Naive thymus-derived CD4-positive, alpha-beta T cell (primary cell): ENCODE measurements around the gene KRTAP12-2. TPM values are rescaled to one million over a fixed set of nuclear protein-coding genes. Genes with fewer than 3 reads are reported as not detected.
"Not testable (repeated sequence)": the region's sequence is repeated elsewhere in the genome, so short reads cannot be mapped to it uniquely, and the experiment has no call there.

Experiments
- ATAC-seq: fragments of 150-1000 bp; cut with Tn5 transposase; 2 replicates; pipeline ENCODE4 v1.10.0; 2021; ENCODE audit warnings: mild to moderate bottlenecking, moderate library complexity
- CTCF ChIA-PET: fragments of 350-600 bp; sonication (Branson Sonifier 250); formaldehyde crosslinking; loops from one replicate; lab custom pipeline; 2021; ENCODE audit warnings: antibody characterized with exemption; lab: Charles Lee
- POLR2A ChIA-PET: fragments of 350-600 bp; sonication (Branson Sonifier 250); formaldehyde crosslinking; loops from one replicate; lab custom pipeline; 2021; ENCODE audit warnings: antibody characterized with exemption, inconsistent platforms; lab: Charles Lee
- DNase-seq, 9 donors: peaks; one replicate each; pipeline versions ENCODE4 v3.0.0 to v3.0.0-alpha.2; 2020 to 2022; ENCODE audit warnings: mixed read lengths in 1 of 9
- H3K27ac ChIP-seq: one replicate; pipeline ENCODE4 v1.7.0; 2013; ENCODE audit warnings: mild to moderate bottlenecking, low read depth, low read length, moderate library complexity
- H3K27me3 ChIP-seq, 2 donors: one replicate each; pipeline ENCODE4 v1.7.0; 2013; ENCODE audit warnings: low read length in 2 of 2, mild to moderate bottlenecking in 2 of 2, moderate library complexity in 2 of 2; ENCODE audit not compliant: control insufficient read depth in 2 of 2, insufficient read depth in 2 of 2
- H3K36me3 ChIP-seq, 3 experiments: 1 replicate in 2 of 3; 2 replicates in 1 of 3; pipeline ENCODE4 v1.7.0; 2013; ENCODE audit warnings: low read length in 3 of 3, mild to moderate bottlenecking in 3 of 3, moderate library complexity in 1 of 3; ENCODE audit not compliant: insufficient read depth in 3 of 3, control insufficient read depth in 2 of 3
- H3K4me1 ChIP-seq, 2 donors: one replicate each; pipeline ENCODE4 v1.7.0; 2013; ENCODE audit warnings: low read length in 2 of 2, mild to moderate bottlenecking in 2 of 2, moderate library complexity in 1 of 2; ENCODE audit not compliant: control insufficient read depth in 2 of 2, insufficient read depth in 2 of 2
- H3K4me3 ChIP-seq: 2 replicates; pipeline ENCODE4 v1.7.0; 2013; ENCODE audit warnings: mild to moderate bottlenecking, low read length
- H3K9me3 ChIP-seq, 3 experiments: 1 replicate in 2 of 3; 2 replicates in 1 of 3; pipeline ENCODE4 v1.7.0; 2013; ENCODE audit warnings: low read length in 3 of 3; ENCODE audit not compliant: control insufficient read depth in 2 of 3
- H3K27ac Mint-ChIP-seq, 9 donors: one replicate each; pipeline ENCODE4 v1.8.0; 2020 to 2022; ENCODE audit warnings: mixed read lengths in 9 of 9, mild to moderate bottlenecking in 8 of 9, moderate library complexity in 5 of 9, inconsistent platforms in 2 of 9
- H3K27me3 Mint-ChIP-seq, 5 donors: one replicate each; pipeline ENCODE4 v1.8.0; 2021 to 2022; ENCODE audit warnings: mixed read lengths in 5 of 5, mild to moderate bottlenecking in 1 of 5
- H3K36me3 Mint-ChIP-seq, 5 donors: one replicate each; pipeline ENCODE4 v1.8.0; 2020 to 2022; ENCODE audit warnings: mixed read lengths in 5 of 5, mild to moderate bottlenecking in 3 of 5, inconsistent platforms in 1 of 5
- H3K4me1 Mint-ChIP-seq, 7 donors: one replicate each; pipeline ENCODE4 v1.8.0; 2020 to 2022; ENCODE audit warnings: mixed read lengths in 7 of 7, mild to moderate bottlenecking in 3 of 7, inconsistent platforms in 1 of 7
- H3K4me3 Mint-ChIP-seq, 10 donors: one replicate each; pipeline ENCODE4 v1.8.0; 2020 to 2022; ENCODE audit warnings: mild to moderate bottlenecking in 10 of 10, mixed read lengths in 10 of 10, moderate library complexity in 6 of 10, inconsistent platforms in 2 of 10
- H3K9me3 Mint-ChIP-seq, 11 donors: one replicate each; pipeline ENCODE4 v1.8.0; 2020 to 2022; ENCODE audit warnings: mixed read lengths in 11 of 11, mild to moderate bottlenecking in 4 of 11, inconsistent platforms in 1 of 11, moderate library complexity in 1 of 11
- intact Hi-C, 2 donors: fragments of 100-400 bp; cut with micrococcal nuclease; formaldehyde crosslinking; loops; one replicate each; pipeline ENCODE4 v1.15.1; 2023
- polyA plus RNA-seq, 2 donors: library from polyadenylated mRNA; unstranded; fragments of 300-500 nt; fragmentation: Illumina TruSeq; gene quantifications; one replicate each; pipeline ENCODE4 v1.2.3, GENCODE V29; 2021
- total RNA-seq, 6 experiments: library from RNA in 5 of 6; stranded (reverse) in 5 of 6; gene quantifications; 1 replicate in 5 of 6; 2 replicates in 1 of 6; pipeline ENCODE4 v1.2.3 and lab custom pipeline; 2021 to 2026

KRTAP12-2 gene
- total and polyA plus RNA-seq, 7 experiments from 2014 or later = not detected

DNA sequence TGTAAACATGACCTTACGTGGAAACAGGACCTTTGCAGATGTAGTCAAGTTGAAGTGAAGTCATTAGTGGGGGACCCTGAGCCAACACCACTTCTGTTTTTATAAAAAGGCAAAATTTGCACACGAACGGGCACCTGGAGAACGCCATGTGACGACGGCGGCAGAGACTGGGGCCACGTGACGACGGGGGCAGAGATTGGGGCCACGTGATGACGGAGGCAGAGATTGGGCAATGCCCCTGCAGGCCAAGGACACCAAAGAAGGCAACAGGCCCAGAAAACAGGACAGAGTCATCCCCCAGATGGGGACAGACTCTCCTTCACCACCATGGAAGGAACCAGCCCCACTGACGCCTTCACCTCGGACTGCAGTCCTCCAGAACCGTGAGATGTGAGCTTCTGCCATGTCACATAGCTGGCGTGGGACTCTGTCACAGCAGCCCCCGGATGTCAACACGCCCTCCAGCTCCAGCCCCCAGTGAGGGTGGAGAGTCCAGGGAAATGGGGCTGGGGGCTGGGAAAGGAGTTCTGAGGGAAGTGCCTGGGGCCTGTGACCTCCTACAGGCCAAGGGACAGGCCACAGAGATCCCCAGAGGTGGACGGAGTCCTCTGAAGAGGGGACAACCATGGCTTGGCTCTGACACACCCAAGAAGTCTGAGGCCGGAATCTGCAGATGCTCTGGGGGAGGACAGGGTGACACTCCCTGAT is 16.3 kb downstream of the KRTAP12-2 start:
- peaks cover 0 to 22% (median 0%) of the 10 kb centered on the region in 5 donors for H3K36me3 Mint-ChIP-seq
- no peak overlapping the region for H3K4me3 ChIP-seq
- peaks cover 0 to 3% (median 1%) of the 10 kb centered on the region in 3 experiments for H3K9me3 ChIP-seq
- ChIA-PET POLR2A (no interaction called here), CTCF (no interaction called here)
- no peak overlapping the region for H3K27ac ChIP-seq
- no peak overlapping the region for H3K4me3 Mint-ChIP-seq
- DNase-seq = no peak
- H3K36me3 ChIP-seq = no peaks in the 10 kb centered on the region
- intact Hi-C loops = loop anchor here in 1 of 2 donors (10.0 kb wide), 1 partner anchor 66 kb away; the partner anchor contains the start of gene KRTAP10-5
- ATAC-seq = no peak
- H3K27me3 Mint-ChIP-seq = no peaks in the 10 kb centered on the region
- H3K27ac Mint-ChIP-seq = peak overlapping the region in 2 of 9 donors; percentile 82 to 85
- peaks cover 0 to 31% (median 11%) of the 10 kb centered on the region in 11 donors for H3K9me3 Mint-ChIP-seq
- H3K4me1 Mint-ChIP-seq = peaks cover 17 to 34% (median 28%) of the 10 kb centered on the region in 7 donors
- peaks cover 18 to 20% of the 10 kb centered on the region in 2 donors for H3K4me1 ChIP-seq
- H3K27me3 ChIP-seq = no peaks in the 10 kb centered on the region

DNA sequence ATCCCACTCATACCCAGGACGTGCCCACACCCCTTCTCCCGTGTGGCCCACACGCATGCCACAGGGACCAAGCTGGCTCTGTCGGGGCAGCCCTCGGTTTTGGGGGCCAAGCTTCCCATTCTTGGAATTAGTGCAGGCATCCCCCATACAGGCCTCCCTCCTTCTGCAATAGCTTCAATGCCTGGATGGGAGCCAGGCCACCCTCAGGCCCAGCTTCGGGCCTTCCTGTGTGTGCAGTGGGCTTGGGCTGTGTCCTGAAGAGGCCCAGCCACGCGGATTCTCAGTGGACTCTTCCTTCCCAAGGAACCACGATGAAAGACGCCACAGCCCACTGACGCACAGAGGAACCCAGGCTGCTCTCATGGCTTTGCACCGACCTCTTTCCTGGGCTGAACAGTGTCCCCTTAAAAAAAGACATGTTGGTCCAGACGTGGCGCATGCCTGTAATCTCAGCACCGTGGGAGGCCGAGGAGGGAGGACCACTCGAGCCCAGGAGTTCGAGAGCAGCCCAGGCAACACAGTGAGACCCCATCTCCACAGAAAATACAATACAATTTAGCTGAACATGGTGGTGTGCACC is 17.1 kb downstream of the KRTAP12-2 start:
- H3K4me1 Mint-ChIP-seq = peaks cover 11 to 26% (median 23%) of the 10 kb centered on the region in 7 donors
- no peaks in the 10 kb centered on the region for H3K27me3 Mint-ChIP-seq
- H3K9me3 Mint-ChIP-seq = peaks cover 0 to 32% (median 13%) of the 10 kb centered on the region in 11 donors
- Histone ChIP-seq H3K36me3 (no peaks in the 10 kb centered on the region), H3K27ac (no peak overlapping the region), H3K4me3 (no peak overlapping the region), H3K9me3 (peaks cover 0 to 6% (median 5%) of the 10 kb centered on the region in 3 experiments), H3K27me3 (no peaks in the 10 kb centered on the region), H3K4me1 (peaks cover 12% of the 10 kb centered on the region in 2 donors)
- intact Hi-C loops = loop anchor here in 1 of 2 donors (10.0 kb wide), 1 partner anchor 65 kb away; the partner anchor contains the start of gene KRTAP10-5
- H3K27ac Mint-ChIP-seq = peak overlapping the region in 2 of 9 donors; percentile 29 to 30
- peaks cover 3 to 17% (median 6%) of the 10 kb centered on the region in 5 donors for H3K36me3 Mint-ChIP-seq
- H3K4me3 Mint-ChIP-seq = no peak overlapping the region
- DNase-seq = no peak
- ATAC-seq = no peak
- POLR2A ChIA-PET = no interaction called here
- CTCF ChIA-PET = no interaction called here

DNA sequence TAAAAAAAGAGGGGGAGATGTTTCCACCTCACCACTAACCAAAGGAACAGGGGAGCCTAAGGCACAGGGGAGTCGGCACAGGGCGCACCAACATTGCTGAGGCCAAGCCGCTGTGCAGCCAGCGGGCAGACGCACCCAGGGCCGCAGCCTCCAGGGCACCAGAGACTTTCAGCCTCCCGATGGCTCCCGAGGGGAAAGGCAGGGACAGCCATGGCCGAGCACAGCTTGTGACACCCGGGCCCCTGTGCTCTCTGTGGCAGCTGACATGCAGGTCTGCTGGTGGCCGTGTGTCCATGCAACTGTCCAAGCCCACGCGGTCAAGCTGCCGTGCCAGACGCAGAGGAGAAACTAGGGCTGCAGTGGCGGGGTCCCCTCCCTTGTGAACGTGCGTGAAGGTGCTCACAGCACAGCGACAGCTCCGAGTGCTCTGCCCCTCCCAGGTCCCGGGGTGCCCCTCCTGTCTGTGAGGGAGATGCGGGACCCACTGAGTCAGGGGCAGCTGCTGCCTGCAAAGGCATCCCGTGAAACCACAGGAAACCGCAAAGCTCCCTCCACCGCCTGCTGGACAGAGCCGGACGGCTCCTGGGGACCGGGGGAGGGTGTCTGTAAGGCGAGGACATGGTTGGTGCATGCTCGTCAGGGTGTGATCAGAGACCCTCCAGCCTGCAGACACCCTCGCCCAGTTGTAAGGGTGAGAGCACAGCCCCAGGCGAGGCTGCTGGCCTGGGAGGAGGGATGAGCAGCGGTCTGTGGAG is 18.0 kb downstream of the KRTAP12-2 start:
- Histone ChIP-seq H3K36me3 (no peaks in the 10 kb centered on the region), H3K4me3 (no peak overlapping the region), H3K27ac (no peak overlapping the region), H3K4me1 (peaks cover 3% of the 10 kb centered on the region in 2 donors), H3K9me3 (peaks cover 0 to 10% (median 6%) of the 10 kb centered on the region in 3 experiments), H3K27me3 (no peaks in the 10 kb centered on the region)
- Mint-ChIP-seq H3K27me3 (no peaks in the 10 kb centered on the region), H3K4me1 (peaks cover 3 to 17% (median 14%) of the 10 kb centered on the region in 7 donors), H3K36me3 (peaks cover 10 to 15% (median 12%) of the 10 kb centered on the region in 5 donors), H3K4me3 (no peak overlapping the region), H3K27ac (no peak overlapping the region), H3K9me3 (peaks cover 0 to 32% (median 17%) of the 10 kb centered on the region in 11 donors)
- DNase-seq (no peak), ATAC-seq (no peak)
- CTCF ChIA-PET = no interaction called here
- intact Hi-C loops = no loop called here
- POLR2A ChIA-PET = no interaction called here

DNA sequence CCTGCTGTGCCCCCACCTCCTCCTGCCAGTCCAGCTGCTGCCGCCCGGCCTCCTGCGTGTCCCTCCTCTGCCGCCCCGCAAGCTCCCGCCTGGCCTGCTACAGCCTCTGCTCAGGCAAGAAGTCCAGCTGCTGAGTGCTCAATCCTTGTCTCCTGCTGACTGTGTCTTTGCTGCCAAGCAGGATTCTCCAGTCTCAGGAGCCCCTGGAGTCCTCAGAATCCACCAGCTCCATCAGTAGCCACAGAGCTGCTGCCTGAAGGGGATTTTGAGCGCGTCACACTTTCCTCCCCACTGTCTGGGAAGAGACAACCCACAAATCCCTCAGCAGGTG is 19.5 kb downstream of the KRTAP12-2 start:
- ATAC-seq (no peak), DNase-seq (no peak)
- no peak overlapping the region for H3K4me3 ChIP-seq
- no peaks in the 10 kb centered on the region for H3K27me3 ChIP-seq
- H3K9me3 ChIP-seq = peaks cover 0 to 15% (median 6%) of the 10 kb centered on the region in 3 experiments
- no peaks in the 10 kb centered on the region for H3K36me3 ChIP-seq
- H3K27ac ChIP-seq = no peak overlapping the region
- peaks cover 0 to 10% (median 8%) of the 10 kb centered on the region in 7 donors for H3K4me1 Mint-ChIP-seq
- H3K9me3 Mint-ChIP-seq = peaks cover 4 to 36% (median 25%) of the 10 kb centered on the region in 11 donors
- ChIA-PET POLR2A (interaction anchor here (0.9 kb wide), 1 partner anchor 11 kb away, joined by 3 read pairs; the partner anchor contains the start of gene KRTAP12-3), CTCF (interaction anchor here (1.0 kb wide), 1 partner anchor 10 kb away, joined by 3 read pairs; the partner anchor contains the start of gene KRTAP10-10)
- H3K27ac Mint-ChIP-seq = peak overlapping the region in 2 of 9 donors; percentile 48 to 83
- peaks cover 0 to under 1% (median 0%) of the 10 kb centered on the region in 5 donors for H3K27me3 Mint-ChIP-seq
- intact Hi-C loops = no loop called here
- H3K36me3 Mint-ChIP-seq = peaks cover 8 to 24% (median 10%) of the 10 kb centered on the region in 5 donors
- no peak overlapping the region for H3K4me3 Mint-ChIP-seq
- H3K4me1 ChIP-seq = no peaks in the 10 kb centered on the region

DNA sequence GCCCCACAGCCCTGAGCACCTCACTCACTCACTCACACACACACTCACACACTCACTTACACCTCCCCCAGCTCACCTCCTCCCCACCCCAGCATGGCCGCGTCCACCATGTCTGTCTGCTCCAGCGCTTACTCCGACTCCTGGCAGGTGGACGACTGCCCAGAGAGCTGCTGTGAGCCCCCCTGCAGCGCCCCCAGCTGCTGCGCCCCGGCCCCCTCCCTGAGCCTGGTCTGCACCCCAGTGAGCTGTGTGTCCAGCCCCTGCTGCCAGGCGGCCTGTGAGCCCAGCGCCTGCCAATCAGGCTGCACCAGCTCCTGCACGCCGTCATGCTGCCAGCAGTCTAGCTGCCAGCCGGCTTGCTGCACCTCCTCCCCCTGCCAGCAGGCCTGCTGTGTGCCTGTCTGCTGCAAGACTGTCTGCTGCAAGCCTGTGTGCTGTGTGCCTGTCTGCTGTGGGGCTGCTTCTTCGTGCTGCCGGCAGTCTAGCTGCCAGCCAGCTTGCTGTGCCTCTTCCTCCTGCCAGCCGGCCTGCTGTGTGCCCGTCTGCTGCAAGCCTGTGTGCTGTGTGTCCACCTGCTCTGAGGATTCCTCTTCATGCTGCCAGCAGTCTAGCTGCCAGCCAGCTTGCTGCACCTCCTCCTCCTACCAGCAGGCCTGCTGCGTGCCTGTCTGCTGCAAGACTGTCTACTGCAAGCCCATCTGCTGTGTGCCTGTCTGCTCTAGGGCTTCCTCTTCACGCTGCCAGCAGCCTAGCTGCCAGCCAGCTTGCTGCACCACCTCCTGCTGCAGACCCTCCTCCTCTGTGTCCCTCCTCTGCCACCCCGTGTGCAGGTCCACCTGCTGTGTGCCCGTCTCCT is 20.1 kb downstream of the KRTAP12-2 start, which contains the start of gene KRTAP10-11:
TSS of gene KRTAP10-11 (plus strand) at position 49 of the 856 bp plus-strand sequence. CDS start at position 94, 45 bp downstream.
- H3K4me1 ChIP-seq, DNase-seq, ATAC-seq, H3K27me3 Mint-ChIP-seq, H3K4me3 ChIP-seq, H3K27ac ChIP-seq, H3K27me3 ChIP-seq, H3K4me3 Mint-ChIP-seq, intact Hi-C loops, H3K36me3 ChIP-seq: not testable (repeated sequence)
- Mint-ChIP-seq H3K27ac (peak within 1 kb of the TSS in 2 of 9 donors; percentile 48 to 83), H3K4me1 (peaks cover 0 to 10% (median 8%) of the 10 kb centered on the region in 7 donors), H3K36me3 (peaks cover 10 to 28% (median 11%) of the 10 kb centered on the region in 5 donors), H3K9me3 (peaks cover 4 to 37% (median 27%) of the 10 kb centered on the region in 11 donors)
- peaks cover 0 to 15% (median 6%) of the 10 kb centered on the region in 3 experiments for H3K9me3 ChIP-seq
- ChIA-PET CTCF (interaction anchor here (1.0 to 1.1 kb wide), 2 partner anchors 9 to 136 kb away, joined by 3 read pairs; partner anchors contain the start of gene KRTAP10-10), POLR2A (interaction anchor here (0.9 kb wide), 1 partner anchor 11 kb away, joined by 3 read pairs; the partner anchor contains the start of gene KRTAP12-3)
